Inferior parietal cortex (tissue), 1 donor: ENCODE data around the gene PRODH2.
"Not testable (repeated sequence)": the region's sequence is repeated elsewhere in the genome, so short reads cannot be mapped to it uniquely, and the experiment has no call there.

Experiments
- DNase-seq: peaks from one replicate; pipeline ENCODE4 v3.0.0-alpha.2; 2016; ENCODE audit errors: extremely low spot score

Gene PRODH2

DNA sequence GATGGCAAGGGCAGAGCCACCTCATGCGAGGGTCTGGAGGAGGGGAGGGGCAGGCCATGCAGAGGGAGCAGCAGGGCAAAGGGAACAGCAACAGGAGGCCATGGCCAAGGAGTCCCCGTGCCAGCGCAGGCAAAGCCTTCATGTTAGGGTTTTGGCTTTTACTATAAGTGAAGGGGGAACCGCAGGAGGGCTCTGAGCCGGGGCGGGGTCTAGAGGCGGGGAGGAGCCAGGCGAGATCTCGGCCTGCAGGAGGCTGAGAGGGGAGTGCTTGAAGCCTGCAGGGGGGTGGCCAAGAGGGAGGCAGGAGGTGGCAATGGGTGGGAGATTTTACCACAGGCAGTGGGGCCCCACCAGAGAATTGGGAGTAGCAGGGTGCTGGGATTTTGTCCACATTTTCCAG is 31.0 kb downstream of the PRODH2 start:
- DNase-seq, result no peak

DNA sequence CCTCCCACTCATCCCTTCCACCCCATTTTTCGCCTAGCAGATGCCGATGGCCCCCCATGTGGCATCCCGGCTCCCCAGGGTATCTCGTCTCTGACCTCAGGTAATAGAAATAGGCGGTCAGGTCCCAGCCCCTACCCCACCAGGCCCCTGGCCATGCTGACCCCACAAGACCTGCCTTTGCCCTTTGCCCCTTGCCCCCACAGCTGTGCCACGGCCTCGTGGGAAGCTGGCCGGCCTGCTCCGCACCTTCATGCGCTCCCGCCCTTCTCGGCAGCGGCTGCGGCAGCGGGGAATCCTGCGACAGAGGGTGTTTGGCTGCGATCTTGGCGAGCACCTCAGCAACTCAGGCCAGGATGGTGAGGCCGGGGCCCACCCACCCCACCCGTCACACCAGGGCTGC is 31.9 kb downstream of the PRODH2 start:
- DNase-seq, result no peak

DNA sequence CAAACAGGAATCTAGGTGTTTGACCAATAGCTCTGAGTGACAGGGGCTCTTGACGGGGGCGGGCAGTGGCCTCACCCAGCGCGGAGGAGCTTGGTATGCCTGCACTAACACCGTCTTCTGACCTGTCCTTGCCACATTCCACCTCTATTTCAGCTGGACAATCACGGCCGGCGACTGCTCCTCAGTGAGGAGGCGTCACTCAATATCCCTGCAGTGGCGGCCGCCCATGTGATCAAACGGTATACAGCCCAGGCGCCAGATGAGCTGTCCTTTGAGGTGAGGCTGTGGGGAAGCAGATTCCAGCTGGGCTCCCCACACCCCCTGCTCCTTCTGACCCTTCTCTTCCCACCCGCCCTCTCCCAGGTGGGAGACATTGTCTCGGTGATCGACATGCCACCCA is 32.6 kb downstream of the PRODH2 start:
- DNase-seq, result no peak

DNA sequence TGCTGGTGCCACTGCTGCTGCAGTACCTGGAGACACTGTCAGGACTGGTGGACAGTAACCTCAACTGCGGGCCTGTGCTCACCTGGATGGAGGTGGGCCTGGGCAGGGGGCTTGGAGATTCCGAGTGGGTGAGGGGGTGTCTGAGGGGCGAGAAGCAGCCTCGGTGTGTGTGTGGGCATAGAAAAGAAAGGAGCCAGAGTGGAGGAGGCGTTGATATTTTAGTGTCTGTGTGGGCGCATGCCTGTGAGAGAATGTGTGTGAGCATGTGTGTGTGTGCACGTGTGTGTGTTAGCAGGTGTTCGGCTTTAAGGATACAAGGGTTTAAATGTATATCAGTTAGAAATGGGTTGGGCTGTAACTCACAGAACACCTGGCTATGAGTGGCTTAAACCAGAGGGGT is 33.6 kb downstream of the PRODH2 start:
- no peak for DNase-seq

DNA sequence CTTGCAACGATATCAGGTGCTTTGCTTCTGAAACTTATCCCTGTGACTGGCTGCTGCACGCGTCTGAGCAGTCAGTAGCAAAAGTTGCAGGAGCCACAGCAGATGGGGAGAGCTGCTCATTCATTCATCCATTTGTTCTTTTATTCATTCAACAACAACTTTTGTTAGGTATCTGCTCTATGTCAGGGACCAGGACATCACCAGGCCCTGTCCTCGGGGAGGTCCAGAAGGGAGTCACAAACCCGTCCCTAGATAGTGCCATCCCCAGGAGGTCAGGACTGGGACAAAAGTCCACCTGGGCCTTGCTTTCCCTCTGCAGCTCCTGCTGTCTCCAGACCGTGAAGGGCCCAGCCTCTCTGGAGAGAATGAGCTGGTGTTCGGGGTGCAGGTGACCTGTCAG is 34.7 kb downstream of the PRODH2 start:
- DNase-seq, result no peak

DNA sequence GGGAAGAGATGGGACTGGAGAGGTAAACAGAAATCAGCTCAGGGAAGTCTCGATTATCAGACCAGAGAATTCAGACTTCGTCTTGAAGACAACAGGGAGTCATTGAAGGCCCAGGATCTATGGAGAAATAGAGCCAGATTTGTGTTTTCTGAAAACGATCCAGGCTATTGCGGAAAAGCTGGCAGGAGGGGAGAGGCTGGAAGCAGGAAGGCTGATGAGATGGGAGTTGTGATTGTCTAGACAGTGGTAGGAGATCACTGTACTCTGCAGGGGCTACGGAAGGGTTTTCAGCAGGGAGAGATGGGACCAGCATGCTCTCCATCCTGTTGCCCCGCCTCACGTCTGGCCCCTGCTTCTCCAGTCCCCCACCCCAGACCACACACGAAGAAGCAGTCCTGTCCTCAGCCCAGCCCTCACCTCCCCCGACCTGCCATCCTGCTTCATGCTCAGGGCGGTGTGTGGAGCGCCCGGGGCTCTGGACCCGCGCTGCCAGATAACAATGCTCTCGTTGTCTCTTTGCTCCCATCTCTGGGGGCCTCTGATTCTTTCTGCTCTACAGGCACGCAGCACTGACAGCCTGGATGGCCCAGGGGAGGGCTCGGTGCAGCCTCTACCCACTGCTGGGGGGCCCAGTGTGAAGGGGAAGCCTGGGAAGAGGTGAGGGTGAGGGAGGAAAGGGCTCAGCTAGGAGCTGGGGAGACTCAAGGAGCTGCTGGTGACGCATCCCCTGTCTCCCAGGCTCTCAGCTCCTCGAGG is 35.4 kb downstream of the PRODH2 start:
- no peak for DNase-seq

DNA sequence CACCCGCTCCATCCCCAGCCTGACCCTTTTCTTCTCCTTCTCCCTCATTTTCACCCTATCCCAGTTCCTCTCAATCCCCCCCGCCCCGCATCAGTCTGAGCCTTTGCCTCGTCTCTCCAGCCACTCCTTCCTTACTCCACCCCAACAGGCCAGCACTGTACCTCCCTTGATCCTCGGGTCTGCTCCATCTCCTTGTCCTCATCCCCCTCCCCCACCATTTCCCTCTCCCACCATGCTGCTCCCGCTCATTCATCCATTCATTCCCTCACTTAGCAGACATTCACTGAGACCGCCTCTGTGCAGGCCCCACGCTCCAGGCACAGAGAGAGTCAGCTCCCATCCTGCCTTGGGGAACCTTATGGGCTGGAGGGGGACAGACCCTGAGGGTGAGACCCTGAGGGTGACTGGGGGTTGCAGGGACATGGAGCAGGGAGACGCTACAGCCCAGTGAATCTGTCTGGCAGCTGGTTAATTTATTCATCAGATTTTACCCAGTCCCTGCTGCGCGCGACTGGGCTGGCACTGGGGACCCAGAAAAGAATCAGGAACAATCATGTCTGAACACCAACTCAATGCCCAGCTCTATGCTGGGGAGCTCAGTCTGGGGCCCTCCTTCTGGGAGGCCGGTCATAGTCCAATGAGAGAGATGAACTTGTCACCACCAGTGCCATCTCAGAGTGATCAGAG is 36.4 kb downstream of the PRODH2 start:
- DNase-seq, result no peak

DNA sequence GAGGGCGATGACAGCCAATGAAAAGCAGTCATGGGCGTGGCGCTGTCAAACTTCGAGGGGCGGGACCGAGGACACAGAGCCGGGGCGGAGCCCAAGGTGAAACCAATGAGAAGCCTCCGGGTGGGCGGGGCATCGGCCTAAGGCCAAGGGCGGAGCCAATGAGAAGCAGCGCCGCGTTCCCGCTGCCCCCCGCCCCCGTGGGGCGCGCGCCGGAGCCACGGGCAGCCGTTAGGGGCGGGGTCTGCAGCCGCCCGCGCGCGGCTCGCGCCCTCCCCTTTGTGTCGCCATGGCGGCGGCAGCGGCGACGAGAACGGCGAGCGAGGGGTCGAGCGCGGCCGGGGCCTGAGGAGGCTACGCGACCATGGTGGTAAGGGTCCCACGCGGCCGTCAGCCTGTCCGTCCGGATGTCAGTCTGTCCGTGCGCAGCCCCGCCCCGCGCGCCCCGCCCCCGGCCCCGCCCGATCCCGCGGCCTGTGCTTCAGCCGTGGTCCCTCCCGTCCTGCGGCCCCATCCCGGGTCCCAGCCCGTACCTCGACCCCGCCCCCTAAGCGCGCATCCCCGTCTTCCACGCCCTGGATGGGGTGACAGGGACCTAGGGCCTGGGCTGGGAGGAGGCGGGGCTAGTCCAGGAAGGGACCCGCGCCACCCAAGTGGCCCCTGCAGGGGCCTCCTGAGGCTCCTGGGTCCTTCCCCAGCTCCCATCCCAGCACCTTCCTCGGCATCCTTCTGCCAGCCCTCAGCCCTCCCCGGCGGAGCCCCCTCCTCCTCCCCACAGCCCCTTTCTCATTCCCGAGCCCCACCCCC is 37.1 kb downstream of the PRODH2 start, which contains the start of gene ARHGAP33:
Gene ARHGAP33 (plus strand): TSS at position 267 of the 804 bp plus-strand sequence. CDS start 95 bp downstream, at position 362.
- peak; percentile 98 for DNase-seq

DNA sequence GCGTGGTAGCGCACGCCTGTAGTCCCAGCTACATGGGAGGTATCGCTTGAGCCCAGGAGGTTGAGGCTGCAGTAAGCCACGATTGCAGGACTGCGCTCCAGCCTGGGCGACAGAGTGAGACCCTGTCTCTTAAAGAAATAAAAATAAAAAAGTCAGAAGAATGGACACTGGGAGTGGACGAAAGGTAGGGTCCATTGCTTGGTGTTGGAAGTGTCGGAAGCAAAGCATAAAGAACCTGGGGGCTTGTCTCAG is 37.7 kb downstream of the PRODH2 start:
- no peak for DNase-seq

DNA sequence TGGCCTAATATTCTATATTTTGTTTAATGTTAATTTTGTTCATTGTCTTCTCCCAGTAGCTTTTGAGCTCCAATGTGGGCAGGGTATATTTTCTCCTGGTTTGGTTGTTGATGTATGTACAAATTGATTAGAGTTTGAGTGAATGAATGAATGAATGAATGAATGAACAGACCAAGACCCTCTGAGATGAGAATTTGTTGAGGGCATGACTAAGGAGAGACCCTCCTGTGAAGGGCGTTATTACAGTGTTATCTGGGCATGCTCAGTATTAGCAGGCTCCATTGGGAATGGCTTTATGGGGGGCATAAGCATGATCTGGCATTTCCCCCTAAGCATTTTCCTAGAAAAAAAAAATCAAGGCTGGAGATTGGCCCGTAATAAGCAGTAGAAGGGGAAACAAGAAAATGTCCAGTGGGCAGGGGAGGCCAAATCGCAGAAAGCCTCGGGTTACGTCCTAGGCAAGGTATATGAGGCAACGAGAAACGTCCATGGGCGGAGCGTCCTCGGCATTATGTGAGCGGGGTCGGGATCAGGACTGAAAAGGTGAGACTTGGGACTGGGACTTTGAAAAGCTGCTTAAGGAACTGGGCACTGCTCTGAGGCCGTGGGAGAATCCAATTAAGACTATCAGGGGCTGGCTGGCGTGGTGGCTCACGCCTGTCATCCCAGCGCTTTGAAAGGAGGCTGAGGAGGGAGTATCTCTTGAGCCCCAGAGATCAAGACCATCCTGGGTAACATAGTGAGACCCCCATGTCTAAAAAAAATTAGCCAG is 38.2 kb downstream of the PRODH2 start:
- no peak for DNase-seq

DNA sequence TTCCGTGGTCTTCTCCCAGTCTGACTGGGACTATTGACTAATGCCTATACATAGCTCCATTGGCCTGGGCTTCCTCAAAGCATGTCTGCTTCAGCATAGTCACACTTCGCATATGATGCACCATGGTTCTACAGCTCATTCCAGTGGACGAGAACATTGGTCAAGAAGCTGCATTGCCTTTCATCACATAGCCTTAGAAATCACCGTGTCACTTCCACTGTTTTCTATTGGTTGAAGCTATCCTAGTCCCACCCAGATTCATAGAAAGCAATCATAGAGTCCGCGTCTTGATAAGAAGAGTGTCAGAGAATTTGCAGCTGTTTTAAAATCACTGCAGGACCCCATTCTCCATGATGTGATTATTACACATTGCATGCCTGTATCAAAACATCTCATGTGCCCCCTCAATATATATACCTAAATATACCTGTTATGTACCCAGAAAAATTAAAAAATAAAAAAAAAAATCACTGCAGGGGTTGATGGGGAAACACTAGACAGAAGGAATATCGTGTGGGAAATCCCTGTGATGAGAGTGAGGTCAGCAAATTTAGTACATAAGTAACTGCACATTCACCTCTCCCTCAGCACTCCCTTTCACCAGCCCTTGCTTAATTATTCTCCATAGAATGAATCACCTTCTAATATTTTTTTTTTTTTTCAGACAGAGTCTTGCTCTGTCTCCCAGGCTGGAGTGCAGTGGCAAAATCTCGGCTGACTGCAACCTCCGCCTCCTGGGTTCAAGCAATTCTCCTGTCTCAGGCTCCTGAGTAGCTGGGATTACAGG is 39.4 kb downstream of the PRODH2 start:
- DNase-seq, result no peak

DNA sequence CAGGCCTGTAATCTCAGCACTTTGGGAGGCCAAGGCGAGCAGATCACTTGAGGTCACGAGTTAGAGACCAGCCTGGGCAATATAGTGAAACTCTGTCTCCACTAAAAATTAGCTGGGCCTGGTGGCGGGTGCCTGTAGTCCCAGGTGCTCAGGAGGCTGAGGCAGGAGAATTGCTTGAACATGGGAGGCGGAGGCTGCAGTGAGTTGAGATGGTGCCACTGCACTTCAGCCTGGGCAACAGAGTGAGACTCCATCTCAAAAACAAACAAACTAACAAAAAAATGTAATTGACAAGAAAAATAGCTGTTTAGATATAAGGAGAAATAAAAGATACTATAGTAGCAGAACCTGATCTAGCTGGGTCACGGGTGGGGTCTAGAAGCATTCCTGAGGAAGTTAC is 40.3 kb downstream of the PRODH2 start:
- not testable (repeated sequence) for DNase-seq

DNA sequence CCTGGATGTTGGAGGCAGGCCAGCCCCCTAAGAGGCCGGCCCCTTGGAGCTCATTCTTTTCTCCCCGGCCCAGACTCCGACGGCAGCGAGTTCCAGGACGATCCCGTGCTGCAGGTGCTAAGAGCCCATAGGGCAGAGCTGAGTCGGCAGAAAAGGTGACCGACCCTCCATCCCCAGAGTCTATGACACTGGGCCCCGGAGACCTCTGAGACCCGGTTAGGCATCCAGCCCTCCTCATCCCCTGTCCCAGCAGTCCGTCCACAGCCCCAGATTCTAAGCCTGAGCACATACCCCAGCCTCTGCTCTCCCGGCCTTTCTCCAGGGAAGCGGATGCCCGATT is 44.6 kb downstream of the PRODH2 start:
- DNase-seq, result no peak

DNA sequence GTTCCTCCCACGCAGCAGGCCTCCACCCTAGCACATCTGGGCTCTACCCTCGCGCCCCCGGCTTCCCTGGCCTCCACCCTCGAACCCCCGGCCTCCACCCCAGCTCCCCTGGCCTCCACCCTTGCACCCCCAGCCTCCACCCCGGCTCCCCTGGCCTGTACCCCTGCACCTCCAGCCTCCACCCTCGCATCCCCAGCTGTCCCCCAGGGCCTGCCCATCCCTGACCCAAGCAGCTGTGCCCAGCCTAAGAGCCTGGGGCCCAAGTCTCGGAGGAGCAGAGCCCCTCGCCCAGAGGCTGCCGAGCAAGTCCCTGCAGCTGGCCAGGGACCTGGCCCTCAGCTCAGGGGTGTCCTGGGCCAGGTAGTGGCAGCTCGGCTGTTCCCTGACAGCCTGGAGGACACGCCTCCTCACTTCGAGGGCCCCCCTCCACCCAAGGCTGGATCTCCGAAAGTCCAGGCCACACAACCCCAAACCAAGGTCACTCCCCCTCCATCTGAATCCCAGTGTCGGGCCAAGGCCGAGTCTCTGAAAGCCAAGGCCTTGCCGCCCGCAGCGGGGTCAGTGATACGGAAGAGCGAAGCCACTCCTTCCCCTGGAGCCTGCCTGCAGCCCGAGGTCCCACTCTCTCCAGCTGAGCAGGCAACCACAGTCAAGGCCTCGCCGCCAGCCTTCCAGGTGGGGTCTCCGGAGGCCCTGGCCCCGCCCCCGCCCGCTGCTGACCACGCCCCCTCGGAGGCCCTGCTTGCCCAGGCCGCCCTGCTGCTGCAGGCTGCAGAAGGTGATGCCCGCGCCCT is 45.2 kb downstream of the PRODH2 start:
- no peak for DNase-seq

DNA sequence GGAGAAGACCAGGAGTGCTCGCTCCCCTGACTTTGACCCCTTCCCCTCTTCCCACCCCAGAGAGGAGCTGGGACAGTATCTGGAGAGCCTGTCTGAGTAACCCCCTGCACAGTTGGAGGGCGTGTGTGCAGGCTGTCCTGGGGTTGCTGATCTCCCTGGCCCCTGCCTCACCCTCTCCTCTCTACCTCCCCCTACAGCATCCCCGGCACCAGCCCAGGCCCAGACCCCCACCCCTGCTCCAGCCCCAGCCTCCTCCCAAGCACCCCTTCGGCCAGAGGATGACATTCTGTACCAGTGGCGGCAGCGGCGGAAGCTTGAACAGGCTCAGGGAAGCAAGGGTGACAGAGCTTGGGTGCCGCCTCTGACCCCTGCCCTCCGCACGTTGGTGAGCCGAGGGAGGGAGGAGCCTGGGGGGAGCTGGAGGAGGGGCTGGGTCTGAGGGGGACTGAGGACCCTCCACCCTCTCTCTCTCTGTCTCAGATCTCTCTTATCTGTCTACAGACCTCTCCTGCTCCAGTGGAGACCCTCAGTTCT is 46.0 kb downstream of the PRODH2 start:
- no peak for DNase-seq

DNA sequence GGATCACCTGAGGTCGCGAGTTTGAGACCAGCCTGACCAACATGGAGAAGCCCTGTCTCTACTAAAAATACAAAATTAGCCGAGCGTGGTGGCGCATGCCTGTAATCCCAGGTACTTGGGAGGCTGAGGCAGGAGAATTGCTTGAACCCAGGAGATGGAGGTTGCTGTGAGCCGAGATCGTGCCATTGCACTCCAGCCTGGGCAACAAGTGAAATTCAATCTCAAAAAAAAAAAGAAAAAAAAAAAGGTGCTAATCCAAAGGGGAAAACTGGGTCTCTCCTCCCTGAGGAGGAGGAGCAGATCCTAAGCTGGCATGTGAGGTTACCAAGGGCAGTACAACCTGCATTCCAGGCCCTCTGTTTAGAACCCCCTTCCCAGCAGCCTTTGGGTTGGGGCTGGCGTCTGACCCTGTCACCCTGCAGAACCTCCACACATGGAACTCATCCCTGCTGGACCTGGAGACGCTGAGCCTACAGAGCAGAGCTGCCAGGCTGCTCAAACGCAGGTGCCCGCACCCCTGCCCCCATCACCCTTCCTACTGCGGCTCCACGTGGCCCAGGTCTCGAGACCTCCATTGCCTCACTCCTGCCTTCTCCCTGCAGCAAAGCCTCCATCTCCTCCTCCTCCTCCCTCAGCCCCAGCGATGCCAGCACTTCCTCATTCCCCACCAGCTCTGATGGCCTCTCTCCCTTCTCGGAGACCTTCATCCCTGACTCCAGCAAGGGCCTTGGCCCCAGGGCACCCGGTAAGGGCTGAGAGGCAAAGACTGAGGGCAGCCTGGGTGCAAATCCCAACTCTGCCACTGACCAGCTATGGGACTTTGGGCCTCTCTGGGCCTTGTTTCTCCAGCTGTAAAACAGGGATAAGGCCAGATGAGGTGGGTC is 48.0 kb downstream of the PRODH2 start:
- DNase-seq, result no peak

DNA sequence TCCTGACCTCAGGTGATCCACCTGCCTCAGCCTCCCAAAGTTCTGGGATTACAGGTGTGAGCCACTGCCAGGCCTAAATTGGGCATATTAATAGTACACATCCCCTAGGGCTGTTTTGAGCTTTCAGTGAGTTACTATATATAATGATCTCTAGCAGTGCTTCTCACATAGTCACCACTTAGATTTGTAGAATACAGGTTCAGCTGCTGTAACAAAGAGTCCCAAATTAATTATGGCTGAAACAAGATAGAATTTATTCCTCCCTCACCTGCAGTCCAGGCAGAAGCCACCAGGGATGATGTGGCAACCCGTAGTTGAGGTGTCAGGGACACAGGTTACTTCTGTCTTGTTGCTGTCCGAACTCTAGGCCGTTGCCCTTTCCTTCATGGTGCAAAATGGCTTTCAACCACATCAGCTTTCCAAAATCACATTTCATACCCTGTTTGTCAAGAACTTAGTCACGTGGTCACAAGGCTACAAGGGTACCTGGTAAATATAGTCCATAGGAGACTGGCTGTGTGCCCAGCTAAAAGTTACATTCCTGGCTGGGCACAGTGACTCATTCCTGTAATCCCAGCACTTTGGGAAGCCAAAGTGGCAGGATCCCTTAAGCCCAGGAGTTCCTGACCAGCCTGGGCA is 51.8 kb downstream of the PRODH2 start:
- no peak for DNase-seq

DNA sequence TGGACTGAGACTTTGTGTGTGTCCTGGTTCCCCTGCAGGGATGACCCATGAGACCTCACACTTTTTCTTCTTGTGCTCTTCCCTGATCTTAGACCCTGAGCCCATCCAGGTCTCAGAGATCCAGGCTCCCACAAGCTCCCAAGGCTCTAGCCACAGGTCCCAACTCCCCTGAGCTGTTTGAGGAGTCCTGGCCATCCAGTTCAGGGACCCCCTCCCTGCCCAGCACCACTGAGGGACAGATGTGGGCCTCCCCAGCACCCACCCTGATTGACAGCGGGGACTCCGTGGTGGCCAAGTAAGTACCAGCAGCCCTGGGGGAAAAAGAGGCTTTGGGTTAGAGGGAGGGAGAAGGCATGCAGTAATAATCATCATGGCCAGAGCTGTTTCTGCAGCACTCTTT is 52.9 kb downstream of the PRODH2 start:
- no peak for DNase-seq
